ENCODE measurements around the gene DGKD.

The DGKD gene

DNA sequence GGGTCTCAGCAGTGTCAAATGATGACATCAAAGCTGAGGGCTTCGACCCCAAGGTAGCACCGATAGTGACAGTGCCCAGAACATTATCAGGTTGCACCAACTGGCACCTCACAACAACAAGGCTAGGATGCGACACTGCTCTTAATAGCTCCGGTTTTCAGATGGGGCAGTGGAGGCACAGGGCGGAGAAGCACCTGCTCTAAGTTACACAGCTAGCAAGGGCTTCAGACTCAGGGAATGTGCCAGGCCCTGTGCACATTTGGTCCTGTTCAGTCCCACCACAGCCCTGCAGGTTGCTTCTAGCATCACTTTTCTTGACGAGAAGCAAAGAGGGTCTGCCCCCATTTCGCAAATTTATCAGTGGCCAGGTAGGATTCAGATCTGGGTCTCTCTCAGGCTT lies 74.1 kb downstream of the DGKD start:
- no peak for DNase-seq (ENCODE audit: low spot score)

DNA sequence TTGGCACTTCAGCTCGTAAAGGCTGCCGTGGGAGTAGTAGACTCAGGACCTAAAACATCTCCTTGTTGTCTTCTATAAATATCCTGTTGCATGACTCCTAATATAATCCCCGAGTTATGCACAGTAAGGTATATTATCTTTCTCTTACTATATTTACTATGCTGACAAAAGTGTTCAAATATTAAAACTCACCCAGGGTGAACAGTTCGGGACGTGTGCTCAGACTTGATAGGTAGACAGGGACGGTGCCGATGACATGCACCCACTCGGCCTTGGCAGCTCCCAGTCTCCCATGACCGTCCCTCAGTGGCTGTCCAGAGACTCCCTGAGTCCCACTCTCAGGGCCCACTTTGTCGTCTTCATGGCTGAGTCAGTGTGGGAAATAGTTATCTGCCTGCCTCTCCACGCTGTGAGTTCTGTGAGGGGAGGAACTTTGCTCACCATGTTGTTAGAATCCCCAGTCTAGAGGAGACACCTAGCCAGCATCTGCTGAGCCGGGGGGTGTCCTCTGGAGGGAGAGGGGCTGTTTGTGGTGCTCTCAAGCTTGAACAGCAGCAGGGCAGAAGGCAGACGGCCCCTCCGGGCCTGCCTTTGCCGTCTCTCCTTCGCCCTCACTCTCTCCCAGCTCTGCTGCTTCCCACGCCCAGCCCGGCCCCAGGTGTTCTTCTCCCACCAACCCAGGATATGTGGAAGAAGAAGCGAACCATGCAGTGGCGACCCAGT lies 75.0 kb downstream of the DGKD start:
- no peak for DNase-seq (ENCODE audit: low spot score)

DNA sequence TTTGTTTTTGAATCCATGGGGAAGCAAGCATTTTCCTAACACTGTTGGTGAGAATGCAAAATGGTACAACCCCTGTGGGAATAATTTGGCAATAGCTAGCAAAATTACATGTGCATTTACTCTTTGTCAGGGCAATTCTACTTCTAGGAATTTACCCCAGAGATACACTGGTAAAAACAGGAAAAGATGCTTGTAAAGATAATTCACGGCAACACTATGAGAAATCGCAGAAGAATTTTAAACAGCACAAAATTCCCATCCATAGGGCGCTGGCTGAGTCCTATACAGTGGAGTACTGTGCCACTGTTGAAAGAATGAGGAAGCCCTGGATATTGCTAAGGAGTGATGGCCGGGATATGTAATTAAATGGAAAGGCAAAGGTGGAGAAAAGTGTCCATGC lies 75.8 kb downstream of the DGKD start:
- DNase-seq (ENCODE audit: low spot score): no peak

DNA sequence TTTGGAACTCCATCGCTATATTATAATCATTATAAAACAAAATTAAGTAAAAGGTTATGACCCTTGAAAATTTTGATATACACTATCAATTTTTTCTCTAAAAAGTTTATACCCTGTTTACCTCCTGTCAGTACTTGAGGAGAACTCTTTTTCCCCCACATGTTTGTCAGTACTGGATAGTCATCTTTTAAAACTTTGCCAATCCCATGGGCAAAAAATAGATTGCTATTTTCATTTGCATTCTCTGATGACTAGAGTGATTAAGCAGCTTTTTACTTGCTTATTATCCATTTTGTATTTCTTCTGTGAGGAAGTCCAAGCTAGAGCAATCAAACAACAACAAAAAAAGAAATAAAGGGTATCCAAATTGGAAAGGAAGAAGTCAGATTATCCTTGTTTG lies 76.4 kb downstream of the DGKD start:
- DNase-seq (ENCODE audit: low spot score): no peak

DNA sequence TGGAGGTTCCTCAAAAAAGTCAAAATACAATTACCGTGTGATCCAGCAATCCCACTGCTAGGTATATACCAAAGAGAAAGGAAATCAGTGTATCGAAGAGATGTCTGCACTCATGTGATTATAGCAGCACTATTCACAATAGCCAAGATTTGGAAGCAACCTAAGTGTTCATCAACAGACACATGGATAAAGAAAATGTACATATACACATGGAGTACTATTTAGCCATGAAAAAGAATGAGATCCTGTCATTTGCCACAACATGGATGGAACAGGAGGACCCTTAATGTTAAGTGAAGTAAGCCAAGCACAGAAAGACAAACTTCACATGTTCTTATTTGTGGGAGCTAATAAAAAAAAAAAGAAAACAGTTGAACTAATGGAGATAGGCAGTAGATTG lies 78.7 kb downstream of the DGKD start:
- DNase-seq (ENCODE audit: low spot score): no peak

DNA sequence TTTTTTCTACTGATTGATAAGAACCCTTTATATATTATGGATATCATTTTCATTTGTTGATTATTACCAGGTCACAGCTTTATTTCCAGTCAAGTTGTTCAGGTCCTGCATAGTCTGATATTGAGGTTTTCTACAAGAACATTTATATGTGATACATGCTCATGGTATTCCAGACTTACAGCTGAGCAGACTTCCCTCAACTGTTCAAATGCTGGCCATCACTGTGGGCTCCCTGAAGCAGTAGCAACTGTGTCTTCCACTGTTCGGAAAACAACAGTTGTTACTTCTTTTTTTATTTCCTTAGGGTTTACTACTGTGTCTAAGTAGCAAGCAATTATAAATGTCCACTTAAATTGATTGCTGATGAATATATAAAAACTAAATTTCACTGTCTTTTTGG lies 79.5 kb downstream of the DGKD start:
- DNase-seq (ENCODE audit: low spot score): no peak

DNA sequence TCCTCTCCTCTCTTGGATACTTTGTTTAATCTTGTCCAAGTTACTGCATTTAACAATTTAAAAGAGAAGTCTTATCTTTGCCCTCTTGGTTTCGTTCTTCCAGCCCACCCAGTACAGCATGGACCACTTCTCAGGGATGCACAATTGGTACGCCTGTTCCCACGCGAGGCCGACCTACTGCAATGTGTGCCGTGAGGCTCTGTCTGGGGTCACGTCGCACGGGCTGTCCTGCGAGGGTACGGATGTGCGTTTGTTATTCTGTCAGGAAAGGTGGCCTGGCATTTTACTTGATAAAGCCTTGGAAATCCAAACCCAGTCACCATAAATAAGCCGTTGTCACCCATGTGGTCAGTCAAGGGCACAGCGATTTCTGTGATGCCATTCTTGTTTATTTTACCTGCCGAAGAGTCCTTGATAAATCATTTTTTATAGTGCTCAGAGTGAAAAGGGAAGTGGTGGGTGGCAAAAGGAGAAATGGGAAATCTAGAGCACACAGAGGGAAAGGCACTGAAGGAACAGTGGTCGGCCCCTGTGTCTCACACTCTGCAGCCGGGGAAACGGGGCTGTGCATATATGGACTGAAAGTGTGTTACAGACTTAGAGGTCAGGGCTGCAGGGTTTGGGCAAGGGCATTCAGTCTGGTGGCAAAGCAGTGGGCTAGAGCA lies 80.5 kb downstream of the DGKD start:
- no peak for DNase-seq (ENCODE audit: low spot score)

DNA sequence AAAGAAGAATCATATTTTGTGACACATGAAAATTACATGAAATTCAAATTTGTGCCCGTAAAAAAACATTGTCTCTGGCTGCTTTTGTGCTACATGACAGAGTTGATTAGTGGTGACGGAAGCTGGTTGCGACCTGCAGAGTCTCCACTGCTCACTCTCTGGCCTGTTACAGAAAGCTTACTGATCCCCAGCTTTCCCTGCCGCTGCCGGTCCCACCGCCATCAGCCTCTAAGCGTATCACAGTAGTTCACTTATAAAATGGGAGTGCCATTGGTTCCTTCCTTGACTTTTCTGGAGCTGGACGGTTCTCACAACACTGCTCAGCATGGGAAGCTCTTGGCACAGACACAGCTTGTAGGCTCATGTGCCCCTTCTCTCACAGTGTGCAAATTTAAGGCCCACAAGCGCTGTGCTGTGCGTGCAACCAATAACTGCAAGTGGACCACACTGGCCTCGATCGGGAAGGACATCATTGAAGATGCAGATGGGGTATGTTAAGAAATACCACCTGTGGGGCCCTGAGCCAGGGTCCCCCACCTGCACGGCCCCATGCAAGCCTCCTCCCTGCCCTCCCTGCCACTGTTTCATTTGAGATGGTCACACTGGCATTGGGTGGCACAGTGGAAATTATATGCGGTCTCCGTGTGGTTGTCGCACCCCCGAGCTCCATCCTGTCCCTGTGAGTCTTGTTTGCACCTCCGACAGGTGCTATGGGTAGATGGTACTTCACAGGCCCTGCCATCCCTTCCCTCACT lies 81.3 kb downstream of the DGKD start:
- DNase-seq (ENCODE audit: low spot score): no peak

DNA sequence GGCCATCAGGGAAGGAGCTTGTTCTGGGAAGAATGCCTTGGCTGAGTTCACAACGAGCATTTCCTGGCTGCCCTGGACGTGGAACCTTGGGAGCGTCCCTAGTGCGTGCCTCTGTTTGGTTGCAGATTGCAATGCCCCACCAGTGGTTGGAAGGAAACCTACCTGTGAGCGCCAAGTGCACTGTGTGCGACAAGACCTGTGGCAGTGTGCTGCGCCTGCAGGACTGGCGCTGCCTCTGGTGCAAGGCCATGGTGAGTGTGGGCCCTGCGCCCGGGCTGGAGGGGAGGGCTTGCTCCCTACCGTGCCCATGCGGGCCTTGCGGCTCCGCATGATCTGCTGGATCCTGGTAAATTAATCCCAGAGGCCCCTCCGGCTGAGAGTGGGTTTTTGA lies 81.9 kb downstream of the DGKD start:
- no peak for DNase-seq (ENCODE audit: low spot score)

DNA sequence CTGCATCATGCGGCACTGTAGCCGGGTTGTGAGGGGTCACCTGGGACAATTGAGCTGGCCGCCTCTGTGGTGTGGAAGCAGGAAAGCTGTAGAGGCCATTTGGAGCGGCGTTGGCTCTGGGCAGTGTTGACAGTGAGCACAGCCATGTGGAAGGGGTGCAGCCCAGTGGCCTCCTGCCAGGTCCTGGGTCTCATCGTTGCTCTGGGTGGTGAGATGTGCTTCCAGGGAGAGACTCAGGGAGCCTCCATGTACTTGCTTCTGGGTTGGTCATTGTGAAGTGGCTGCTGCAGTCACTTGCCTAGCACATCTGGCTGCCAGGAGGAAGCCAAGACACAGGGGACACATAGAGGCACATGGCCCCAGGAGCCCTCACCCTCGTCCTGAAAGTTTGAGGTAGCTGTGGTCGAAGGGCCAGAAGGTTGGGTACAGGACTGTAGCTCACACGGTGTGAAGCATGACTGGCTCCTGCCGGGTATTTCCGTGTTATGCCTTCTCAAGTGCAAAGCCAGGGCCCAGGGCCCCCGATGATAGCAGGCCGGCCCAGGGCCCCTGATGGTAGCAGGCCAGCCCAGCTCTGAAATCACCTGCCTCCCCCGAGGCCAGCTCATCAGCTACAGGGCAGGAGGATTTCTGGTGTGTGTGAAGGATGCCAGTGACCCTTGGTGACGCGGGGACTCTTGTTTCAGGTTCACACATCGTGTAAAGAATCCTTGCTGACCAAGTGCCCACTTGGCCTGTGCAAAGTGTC lies 82.6 kb downstream of the DGKD start:
- DNase-seq (ENCODE audit: low spot score): no peak

DNA sequence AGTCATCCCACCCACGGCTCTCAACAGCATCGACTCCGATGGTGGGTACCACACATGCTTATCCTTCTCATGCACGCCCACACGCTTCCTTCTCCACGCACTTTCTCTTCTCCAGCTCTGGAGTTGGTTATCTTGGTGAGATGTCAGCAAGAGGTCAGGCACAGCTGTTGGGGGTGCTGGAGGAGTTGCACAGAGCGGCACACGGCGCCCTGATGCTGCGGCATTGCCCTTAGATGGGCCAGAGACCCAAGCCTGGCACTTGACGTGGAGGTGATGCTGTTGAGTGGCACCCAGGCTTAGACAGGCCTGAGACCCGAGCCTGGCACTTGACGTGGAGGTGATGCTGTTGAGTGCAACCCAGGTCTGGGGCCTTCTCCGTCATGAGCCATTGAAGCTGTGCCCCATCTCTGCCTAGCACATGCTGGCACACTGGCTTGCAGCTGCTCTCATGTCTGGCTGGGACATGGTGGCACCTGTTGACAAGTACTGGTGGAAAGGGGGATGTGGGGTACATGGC lies 83.2 kb downstream of the DGKD start:
- no peak for DNase-seq (ENCODE audit: low spot score)

DNA sequence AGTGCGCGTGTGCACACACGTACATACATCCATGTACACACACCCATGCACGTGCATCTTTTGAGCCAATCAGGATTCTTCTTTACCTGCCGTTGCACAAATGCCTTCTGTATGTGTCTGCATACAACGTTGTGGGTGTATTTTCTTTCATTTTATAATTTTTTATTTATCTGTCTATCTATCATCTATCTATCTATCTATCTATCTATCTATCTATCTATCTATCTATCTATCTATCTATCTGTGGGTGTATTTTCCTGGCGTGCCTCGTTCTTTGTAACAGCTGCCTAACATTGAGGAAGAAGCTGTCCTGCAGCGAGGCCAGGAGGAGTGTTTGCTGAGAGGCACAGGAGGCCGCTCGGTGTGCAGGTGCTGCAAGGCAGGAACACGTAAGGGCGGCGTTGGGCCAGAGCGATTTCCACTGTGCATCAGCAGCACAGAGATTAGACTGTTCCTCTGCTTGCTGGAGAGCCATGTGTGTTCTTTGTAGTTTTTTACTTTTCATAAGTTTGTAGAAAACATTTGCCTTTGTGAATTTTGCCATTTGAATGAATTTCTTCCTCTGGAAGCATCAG lies 84.4 kb downstream of the DGKD start:
- DNase-seq (ENCODE audit: low spot score): no peak

DNA sequence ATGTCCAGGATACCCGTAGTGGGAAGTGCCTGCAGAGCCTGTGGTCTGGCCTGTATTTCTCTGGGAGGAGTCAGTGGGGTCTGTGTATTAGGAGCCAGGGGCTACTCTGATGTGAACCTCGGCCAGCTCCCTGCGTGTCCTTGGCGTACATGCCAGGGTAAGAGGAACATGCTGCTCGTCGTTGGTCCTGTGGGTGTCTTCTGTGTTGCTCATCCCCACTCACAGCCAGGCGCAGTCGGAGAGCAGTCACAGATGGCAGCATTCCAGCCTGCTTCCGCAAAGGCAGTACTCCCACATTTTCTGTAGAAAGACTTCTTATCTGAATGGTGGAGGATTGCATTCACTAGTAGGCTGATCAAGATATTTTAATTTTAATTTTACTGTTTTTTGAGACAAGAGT lies 84.9 kb downstream of the DGKD start:
- no peak for DNase-seq (ENCODE audit: low spot score)

DNA sequence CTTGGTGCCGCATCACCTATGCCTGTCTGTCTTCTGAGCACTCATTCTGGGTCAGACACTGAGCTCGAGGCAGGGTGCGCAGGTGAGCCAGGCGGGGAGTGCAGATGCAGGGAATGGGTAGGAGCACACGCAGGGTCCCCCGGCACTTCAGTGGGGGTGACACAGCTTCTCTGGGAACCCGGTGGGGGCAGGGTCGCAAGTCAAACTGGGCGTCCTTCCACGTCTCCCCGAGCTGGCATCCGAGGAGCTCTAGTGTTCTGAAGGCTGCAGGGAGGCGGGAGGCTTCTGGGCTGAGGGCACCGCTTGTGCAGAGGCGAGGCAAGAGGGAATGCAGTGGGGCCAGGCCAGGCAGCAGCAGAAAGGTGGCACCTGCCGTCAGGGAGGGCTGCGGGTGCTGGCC lies 86.0 kb downstream of the DGKD start:
- no peak for DNase-seq (ENCODE audit: low spot score)

DNA sequence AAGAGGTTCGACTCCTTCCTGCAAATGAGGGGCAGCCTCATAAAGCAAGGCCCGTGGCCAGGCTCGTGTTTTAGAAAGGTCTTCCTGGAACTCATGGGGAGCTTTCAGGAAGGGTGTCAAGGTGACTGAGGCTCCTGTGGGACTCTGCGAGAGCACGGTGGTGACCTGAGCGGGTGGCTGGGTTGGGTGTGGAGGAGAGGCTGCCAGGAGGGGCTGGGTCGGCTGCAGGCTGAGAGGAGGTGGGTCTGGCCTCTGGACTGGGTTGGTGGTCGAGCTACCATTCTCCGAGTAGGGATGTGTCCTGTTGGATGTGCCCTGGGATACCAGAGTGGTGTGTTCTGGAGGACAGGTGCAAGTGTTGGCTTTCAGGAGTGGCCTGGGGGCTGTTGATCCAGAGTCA lies 86.4 kb downstream of the DGKD start:
- DNase-seq (ENCODE audit: low spot score): no peak

DNA sequence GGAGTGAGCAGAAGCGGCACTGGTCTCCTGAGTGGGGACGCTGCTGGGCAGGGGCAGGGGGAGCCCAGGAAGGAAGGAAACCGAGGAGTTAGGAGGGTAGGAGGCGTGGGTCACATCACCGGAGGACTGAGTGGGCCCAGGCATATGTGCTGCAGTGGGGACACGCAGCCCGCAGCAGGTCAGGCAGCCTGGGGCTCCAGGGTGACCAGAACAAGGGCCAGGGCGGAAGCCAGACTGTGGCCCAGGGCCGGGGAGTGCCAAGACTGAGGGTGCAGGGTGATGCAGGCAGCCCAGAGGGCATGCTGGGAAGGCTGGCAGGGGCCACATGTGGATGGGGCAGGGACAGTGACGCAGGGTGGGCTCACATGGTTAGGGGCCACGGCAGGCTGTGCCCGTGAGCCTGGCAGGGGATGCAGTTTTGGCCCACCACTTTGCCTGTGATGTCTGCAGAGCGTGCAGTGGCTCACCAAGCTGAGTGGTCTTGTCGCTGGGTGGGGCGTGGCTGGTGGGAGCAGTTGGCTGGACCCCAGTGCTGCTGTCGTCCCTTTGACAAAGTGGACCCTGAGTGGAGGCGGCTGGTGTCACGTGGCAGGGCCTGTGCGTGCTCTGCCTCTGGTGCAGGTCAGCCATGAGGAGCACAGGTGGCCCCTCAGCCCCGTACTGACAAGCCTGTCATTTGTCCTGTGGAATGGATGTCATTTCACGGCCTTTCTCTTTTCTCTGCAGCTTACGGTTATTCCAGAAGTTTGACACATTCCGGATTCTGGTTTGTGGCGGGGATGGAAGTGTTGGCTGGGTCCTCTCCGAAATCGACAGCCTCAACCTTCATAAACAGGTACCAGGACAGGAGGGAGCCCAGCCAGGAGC lies 87.1 kb downstream of the DGKD start:
- DNase-seq (ENCODE audit: low spot score): no peak

DNA sequence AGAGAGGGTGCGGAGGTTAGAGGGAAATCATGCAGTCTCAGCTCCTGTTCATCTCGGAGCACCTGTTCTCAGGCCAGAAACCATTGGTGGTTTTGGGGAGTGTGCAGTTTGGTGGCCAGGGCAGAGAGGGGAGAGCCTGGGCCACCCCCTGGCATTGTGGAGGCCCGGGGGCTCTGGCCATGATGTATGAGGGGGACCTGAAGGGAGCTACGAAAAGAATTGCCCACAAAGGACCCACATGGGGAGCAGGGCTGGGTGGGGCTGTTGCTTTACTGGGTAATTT lies 87.7 kb downstream of the DGKD start:
- DNase-seq (ENCODE audit: low spot score): no peak

DNA sequence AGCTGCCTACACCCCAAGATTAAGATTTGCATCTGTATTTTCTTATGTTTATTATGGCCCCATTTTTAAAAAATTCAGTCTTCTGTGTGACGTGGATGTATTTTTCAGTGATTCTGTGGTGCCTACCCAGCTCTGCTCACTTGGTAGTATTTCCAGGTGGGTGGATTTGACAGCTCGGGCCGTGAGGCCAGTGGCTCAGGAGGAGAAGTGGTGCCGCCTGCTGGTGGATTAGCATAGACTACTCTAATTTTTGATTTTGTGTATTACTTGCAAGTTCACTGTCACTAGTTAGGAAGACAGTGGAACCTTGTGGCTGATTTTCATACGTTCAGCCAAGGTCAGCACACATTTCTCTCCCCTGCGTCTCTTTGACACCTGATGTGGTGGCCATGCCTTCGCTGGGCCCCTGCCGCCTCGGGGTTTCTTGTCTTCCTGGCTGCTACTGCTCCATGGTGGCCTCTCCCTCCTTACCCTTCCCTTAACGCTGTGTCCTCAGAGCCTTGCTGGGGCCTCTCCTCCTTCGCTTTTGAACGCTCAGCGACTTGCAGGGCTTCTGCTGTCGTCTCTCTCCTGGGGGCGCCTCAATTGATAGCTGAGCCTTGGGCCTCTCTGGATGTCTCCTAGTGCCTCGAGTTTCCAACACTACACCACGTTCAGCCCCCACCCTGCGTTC lies 89.4 kb downstream of the DGKD start:
- peak; percentile 97 for DNase-seq (ENCODE audit: low spot score)

DNA sequence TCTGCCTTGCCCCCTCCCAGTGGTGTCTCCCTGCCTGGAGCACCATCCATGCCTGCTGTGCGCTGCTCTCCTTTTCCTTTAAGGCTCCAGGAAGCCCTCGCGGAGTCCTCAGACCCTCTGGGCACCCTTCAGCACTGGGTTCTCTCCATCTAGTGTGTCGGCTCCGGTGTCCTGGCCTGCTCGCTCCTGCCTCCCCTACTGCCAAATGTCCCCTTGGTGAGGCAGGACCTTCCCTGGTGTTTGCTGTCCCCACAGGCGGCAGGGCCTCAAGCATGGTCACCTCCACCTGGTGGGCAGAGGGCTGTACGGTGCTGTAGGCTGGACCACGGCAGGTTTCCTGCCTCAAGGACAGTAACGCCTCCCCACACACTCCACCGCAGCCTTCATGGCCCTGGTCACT lies 90.2 kb downstream of the DGKD start:
- no peak for DNase-seq (ENCODE audit: low spot score)

DNA sequence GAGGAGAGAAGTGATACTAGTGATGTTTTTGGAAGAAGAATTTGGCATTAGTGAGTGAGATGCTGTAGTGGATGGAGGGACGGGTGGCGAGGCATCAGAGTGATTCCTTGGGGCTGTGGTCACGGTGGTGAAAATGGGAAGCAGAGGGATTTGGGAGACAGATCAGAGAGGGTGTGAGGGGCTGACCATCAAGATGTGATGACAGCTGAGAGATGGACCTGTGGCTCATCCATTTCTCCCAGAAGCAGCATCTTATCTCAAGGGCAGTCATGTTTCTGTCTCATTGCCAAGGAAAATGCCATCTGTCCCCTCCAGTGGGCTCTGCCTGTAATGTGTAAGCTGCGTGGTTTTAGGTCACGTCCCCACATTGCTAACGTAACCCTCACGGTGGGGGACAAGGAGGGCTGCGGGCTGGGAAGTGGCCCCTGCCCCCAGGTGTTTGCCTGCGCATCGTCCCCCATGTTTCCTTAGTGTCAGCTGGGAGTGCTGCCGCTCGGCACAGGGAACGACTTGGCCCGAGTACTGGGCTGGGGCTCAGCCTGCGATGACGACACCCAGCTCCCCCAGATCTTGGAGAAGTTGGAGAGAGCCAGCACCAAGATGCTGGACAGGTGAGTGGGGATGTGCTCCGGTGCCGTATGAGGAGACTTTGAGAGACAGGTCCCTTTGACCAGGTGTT lies 91.0 kb downstream of the DGKD start:
- DNase-seq (ENCODE audit: low spot score): no peak
